Measurements from ENCODE around the gene SLC66A2.

The SLC66A2 gene

GRCh38 chr18:79953971-79954651, 2.7 kb upstream of the SLC66A2 start:
- Histone ChIP-seq H3K36me3 (ENCODE audit: low read length) (no peaks in the 10 kb centered on the region), H3K4me3 (ENCODE audit: insufficient read depth, low read length, poor library complexity, severe bottlenecking) (no peak overlapping the region), H3K27ac (ENCODE audit: low read depth, low read length) (no peak overlapping the region), H3K27me3 (ENCODE audit: low read length) (no peaks in the 10 kb centered on the region), H3K9me2 (replicated peaks; ENCODE audit: insufficient read depth, low read length) (no peaks in the 10 kb centered on the region), H3K9ac (ENCODE audit: low read length) (no peak overlapping the region), H3K79me2 (ENCODE audit: insufficient read depth, low read length) (peaks cover 5% of the 10 kb centered on the region; the same call in 1 of the 2 replicates), H3F3A (ENCODE audit: insufficient read depth) (0 out of 2 replicates have a peak, but pooled peaks cover 7% of the 10 kb centered on the region), H3K9me3 (ENCODE audit: insufficient read depth, low read length) (no peaks in the 10 kb centered on the region), H4K20me1 (ENCODE audit: low read depth, low read length) (no peaks in the 10 kb centered on the region), H2AFZ (ENCODE audit: low read depth, low read length, severe bottlenecking) (no peak overlapping the region), H3K4me2 (ENCODE audit: low read depth, low read length, poor library complexity, severe bottlenecking) (no peak overlapping the region)
- no peak for TF ChIP-seq CTCF (IDR thresholded peaks at IDR 0.05; ENCODE audit: insufficient read depth, low read length, poor library complexity, severe bottlenecking)
- TF ChIP-seq EZH2phosphoT487 (conservative IDR thresholded peaks at IDR 0.05; ENCODE audit: low read length): no peak

- Histone ChIP-seq H3F3A (ENCODE audit: insufficient read depth) (0 out of 2 replicates have a peak, but pooled peaks cover 7% of the 10 kb centered on the region), H3K27me3 (ENCODE audit: low read length) (no peaks in the 10 kb centered on the region), H3K9me3 (ENCODE audit: insufficient read depth, low read length) (no peaks in the 10 kb centered on the region), H3K79me2 (ENCODE audit: insufficient read depth, low read length) (peaks cover 5% of the 10 kb centered on the region; the same call in 1 of the 2 replicates), H3K4me3 (ENCODE audit: insufficient read depth, low read length, poor library complexity, severe bottlenecking) (no peak overlapping the region), H3K36me3 (ENCODE audit: low read length) (no peaks in the 10 kb centered on the region), H3K27ac (ENCODE audit: low read depth, low read length) (no peak overlapping the region), H2AFZ (ENCODE audit: low read depth, low read length, severe bottlenecking) (no peak overlapping the region), H3K4me2 (ENCODE audit: low read depth, low read length, poor library complexity, severe bottlenecking) (no peak overlapping the region), H4K20me1 (ENCODE audit: low read depth, low read length) (no peaks in the 10 kb centered on the region), H3K9me2 (replicated peaks; ENCODE audit: insufficient read depth, low read length) (no peaks in the 10 kb centered on the region), H3K9ac (ENCODE audit: low read length) (no peak overlapping the region)
- TF ChIP-seq EZH2phosphoT487 (conservative IDR thresholded peaks at IDR 0.05; ENCODE audit: low read length) (no peak), CTCF (IDR thresholded peaks at IDR 0.05; ENCODE audit: insufficient read depth, low read length, poor library complexity, severe bottlenecking) (no peak)
These were observed 1.6 kb upstream of the SLC66A2 start for GRCh38 chr18:79952996-79953559.

- no peak for TF ChIP-seq CTCF (IDR thresholded peaks at IDR 0.05; ENCODE audit: insufficient read depth, low read length, poor library complexity, severe bottlenecking)
- no peak for TF ChIP-seq EZH2phosphoT487 (conservative IDR thresholded peaks at IDR 0.05; ENCODE audit: low read length)
- Histone ChIP-seq H3K4me2 (ENCODE audit: low read depth, low read length, poor library complexity, severe bottlenecking) (no peak overlapping the region), H3K36me3 (ENCODE audit: low read length) (no peaks in the 10 kb centered on the region), H3K27me3 (ENCODE audit: low read length) (no peaks in the 10 kb centered on the region), H3K27ac (ENCODE audit: low read depth, low read length) (no peak overlapping the region), H3F3A (ENCODE audit: insufficient read depth) (0 out of 2 replicates have a peak, but pooled peaks cover 7% of the 10 kb centered on the region), H3K9me3 (ENCODE audit: insufficient read depth, low read length) (no peaks in the 10 kb centered on the region), H3K79me2 (ENCODE audit: insufficient read depth, low read length) (peaks cover 5% of the 10 kb centered on the region; the same call in 1 of the 2 replicates), H3K4me3 (ENCODE audit: insufficient read depth, low read length, poor library complexity, severe bottlenecking) (no peak overlapping the region), H3K9ac (ENCODE audit: low read length) (no peak overlapping the region), H4K20me1 (ENCODE audit: low read depth, low read length) (no peaks in the 10 kb centered on the region), H3K9me2 (replicated peaks; ENCODE audit: insufficient read depth, low read length) (no peaks in the 10 kb centered on the region), H2AFZ (ENCODE audit: low read depth, low read length, severe bottlenecking) (no peak overlapping the region)
These were observed 1.1 kb upstream of the SLC66A2 start for GRCh38 chr18:79952456-79952995.

Measured in SU-DHL-6 (cell line).